IMR-90 (cell line): ENCODE results near the gene EIF3K. TPM values are rescaled to one million over a fixed set of nuclear protein-coding genes. Genes with fewer than 3 reads are reported as not detected.

Experiments used
- ATAC-seq: fragments of 200-7000 bp; cut with Tn5 transposase; 2 replicates; pipeline ENCODE4 v1.9.1; 2020; ENCODE audit warnings: low read depth, mild to moderate bottlenecking, moderate library complexity
- BruUV-seq: library from RNA; stranded (reverse); fragments of 400-500 nt; replicated peaks from 2 replicates; lab custom pipeline; 2021; lab: Mats Ljungman, UMichigan
- CTCF ChIA-PET: fragments of 300-600 bp; formaldehyde crosslinking; extraction: SDS; loops from one replicate; lab custom pipeline; 2021; ENCODE audit warnings: antibody characterized with exemption; lab: Yijun Ruan, JAX
- POLR2A ChIA-PET: fragments of 300-600 bp; sonication (Branson Sonifier 250); formaldehyde crosslinking; loops from one replicate; lab custom pipeline; 2022; ENCODE audit warnings: antibody characterized with exemption; ENCODE audit not compliant: unreplicated experiment; lab: Charles Lee
- DNase-seq: peaks from one replicate; pipeline ENCODE4 v3.0.0; 2013
- H2AFZ ChIP-seq: replicated peaks from 2 replicates; pipeline ENCODE3; 2013; ENCODE audit warnings: low read length, mild to moderate bottlenecking; ENCODE audit not compliant: poor library complexity
- H2AK5ac ChIP-seq: 2 replicates; pipeline ENCODE4 v1.6.1; 2013; ENCODE audit warnings: low read depth, low read length, inconsistent platforms
- H2AK9ac ChIP-seq: replicated peaks from 2 replicates; pipeline ENCODE3; 2013; ENCODE audit warnings: mild to moderate bottlenecking, low read depth, low read length, moderate library complexity; ENCODE audit not compliant: poor library complexity
- H2BK120ac ChIP-seq: 2 replicates; pipeline ENCODE4 v1.6.1; 2013; ENCODE audit warnings: low read depth, low read length, inconsistent platforms
- H2BK15ac ChIP-seq: 3 replicates; pipeline ENCODE4 v1.6.1; 2013; ENCODE audit warnings: low read depth, low read length, inconsistent platforms
- H2BK20ac ChIP-seq: 2 replicates; pipeline ENCODE4 v1.6.1; 2013; ENCODE audit warnings: low read depth, mild to moderate bottlenecking, inconsistent platforms, low read length, moderate library complexity
- H2BK5ac ChIP-seq: 2 replicates; pipeline ENCODE4 v1.6.1; 2013; ENCODE audit warnings: mild to moderate bottlenecking, low read depth, low read length, inconsistent platforms; ENCODE audit not compliant: poor library complexity, severe bottlenecking
- H3K14ac ChIP-seq: replicated peaks from 2 replicates; pipeline ENCODE4 v1.6.1; 2013; ENCODE audit warnings: low read depth, low read length, inconsistent platforms
- H3K18ac ChIP-seq: 2 replicates; pipeline ENCODE4 v1.6.1; 2013; ENCODE audit warnings: low read depth, low read length, control low read depth
- H3K23ac ChIP-seq: 2 replicates; pipeline ENCODE4 v1.6.1; 2013; ENCODE audit warnings: low read depth, low read length, inconsistent platforms
- H3K27ac ChIP-seq: 2 replicates; pipeline ENCODE4 v1.5.1; 2013; ENCODE audit warnings: mild to moderate bottlenecking, control low read depth, low read length; ENCODE audit not compliant: insufficient read depth
- H3K27me3 ChIP-seq: 2 replicates; pipeline ENCODE4 v1.6.1; 2013; ENCODE audit warnings: low read length; ENCODE audit not compliant: control insufficient read depth, insufficient read depth
- H3K36me3 ChIP-seq: 2 replicates; pipeline ENCODE4 v1.6.1; 2013; ENCODE audit warnings: low read length, mixed read lengths; ENCODE audit not compliant: control insufficient read depth, insufficient read depth
- H3K4ac ChIP-seq: 2 replicates; pipeline ENCODE4 v1.6.1; 2013; ENCODE audit warnings: low read depth, low read length, inconsistent platforms
- H3K4me1 ChIP-seq: 2 replicates; pipeline ENCODE4 v1.6.1; 2013; ENCODE audit warnings: low read length, mixed read lengths; ENCODE audit not compliant: control insufficient read depth, insufficient read depth
- H3K4me2 ChIP-seq: 2 replicates; pipeline ENCODE4 v1.6.1; 2013; ENCODE audit warnings: low read depth, mild to moderate bottlenecking, control low read depth, low read length, moderate library complexity
- H3K4me3 ChIP-seq: 2 replicates; pipeline ENCODE4 v1.5.1; 2013; ENCODE audit warnings: low read depth, mild to moderate bottlenecking, control low read depth, low read length, moderate library complexity; ENCODE audit not compliant: insufficient read depth
- H3K56ac ChIP-seq: 2 replicates; pipeline ENCODE4 v1.6.1; 2013; ENCODE audit warnings: low read length, inconsistent platforms; ENCODE audit not compliant: insufficient read depth; ENCODE audit errors: extremely low read depth
- H3K79me1 ChIP-seq, 2 experiments: 2 replicates each; pipeline ENCODE4 v1.6.1; 2013; ENCODE audit warnings: low read length in 2 of 2, inconsistent platforms in 1 of 2, low read depth in 1 of 2
- H3K9ac ChIP-seq: 2 replicates; pipeline ENCODE4 v1.6.1; 2013; ENCODE audit warnings: low read depth, low read length, control low read depth
- H3K9me1 ChIP-seq: 2 replicates; pipeline ENCODE4 v1.6.1; 2013; ENCODE audit warnings: low read length, inconsistent platforms; ENCODE audit not compliant: insufficient read depth
- H3K9me3 ChIP-seq: 2 replicates; pipeline ENCODE4 v1.6.1; 2013; ENCODE audit warnings: low read length; ENCODE audit not compliant: control insufficient read depth, insufficient read depth
- H4K20me1 ChIP-seq: 2 replicates; pipeline ENCODE4 v1.6.1; 2013; ENCODE audit warnings: low read length, inconsistent platforms; ENCODE audit not compliant: insufficient read depth
- H4K5ac ChIP-seq: 2 replicates; pipeline ENCODE4 v1.6.1; 2013; ENCODE audit warnings: mild to moderate bottlenecking, low read depth, low read length, control low read depth
- H4K8ac ChIP-seq, 2 experiments: 2 replicates each; pipeline ENCODE4 v1.6.1; 2013; ENCODE audit warnings: low read depth in 2 of 2, low read length in 2 of 2, control low read depth in 1 of 2, inconsistent platforms in 1 of 2
- H4K91ac ChIP-seq: 2 replicates; pipeline ENCODE4 v1.6.1; 2013; ENCODE audit warnings: low read depth, low read length, inconsistent platforms; ENCODE audit not compliant: insufficient read depth
- CEBPB ChIP-seq: IDR thresholded peaks from 2 replicates; pipeline ENCODE4 v1.6.1; 2012; ENCODE audit warnings: low read depth, low read length, improper control_type of control experiment
- SMC3 ChIP-seq: fragments of 150-350 bp; IDR thresholded peaks from 2 replicates; pipeline ENCODE4 v1.6.1; 2016; ENCODE audit warnings: low read depth, mild to moderate bottlenecking, antibody characterized with exemption, low read length, moderate library complexity
- WGBS, 2 experiments: methylation state at CpG; one replicate each; pipeline versions ENCODE4 v1.1.5 to v1.1.7; 2013; ENCODE audit warnings: missing lambda C conversion rate in 2 of 2; ENCODE audit not compliant: insufficient read length in 1 of 2; ENCODE audit errors: extremely low coverage in 2 of 2; 5-methylcytosine and 5-hydroxymethylcytosine counted together
- dilution Hi-C: fragments of 300-500 bp; cut with HindIII; formaldehyde crosslinking; loops from one replicate; pipeline ENCODE4 v1.14.3; 2018; ENCODE audit warnings: low sequenced_read_pairs; ENCODE audit not compliant: unreplicated experiment
- in situ Hi-C: fragments of 300-500 bp; cut with MboI; formaldehyde crosslinking; loops from 3 replicates; pipeline ENCODE4 v1.14.3; 2019; ENCODE audit warnings: low sequenced_read_pairs, inconsistent platforms, mixed read lengths
- intact Hi-C: fragments of 100-400 bp; cut with micrococcal nuclease; formaldehyde crosslinking; loops from 2 replicates; pipeline ENCODE4 v1.10.0; 2022
- polyA plus RNA-seq, 3 experiments: library from polyadenylated mRNA; depleted of rRNA; stranded (reverse); fragments of >200 nt; gene quantifications; 2 replicates each; pipeline ENCODE4 v1.2.3, GENCODE V29; 2012; ENCODE audit warnings: low replicate concordance in 1 of 3
- total RNA-seq: library from RNA; depleted of rRNA; stranded (reverse); fragments of >200 nt; gene quantifications from 2 replicates; pipeline ENCODE4 v1.2.3, GENCODE V29; 2012

EIF3K gene
- total and polyA plus RNA-seq, 2 of the 4 experiments (the other 2 are of a cell fraction), result 575 to 1,137 TPM

DNA sequence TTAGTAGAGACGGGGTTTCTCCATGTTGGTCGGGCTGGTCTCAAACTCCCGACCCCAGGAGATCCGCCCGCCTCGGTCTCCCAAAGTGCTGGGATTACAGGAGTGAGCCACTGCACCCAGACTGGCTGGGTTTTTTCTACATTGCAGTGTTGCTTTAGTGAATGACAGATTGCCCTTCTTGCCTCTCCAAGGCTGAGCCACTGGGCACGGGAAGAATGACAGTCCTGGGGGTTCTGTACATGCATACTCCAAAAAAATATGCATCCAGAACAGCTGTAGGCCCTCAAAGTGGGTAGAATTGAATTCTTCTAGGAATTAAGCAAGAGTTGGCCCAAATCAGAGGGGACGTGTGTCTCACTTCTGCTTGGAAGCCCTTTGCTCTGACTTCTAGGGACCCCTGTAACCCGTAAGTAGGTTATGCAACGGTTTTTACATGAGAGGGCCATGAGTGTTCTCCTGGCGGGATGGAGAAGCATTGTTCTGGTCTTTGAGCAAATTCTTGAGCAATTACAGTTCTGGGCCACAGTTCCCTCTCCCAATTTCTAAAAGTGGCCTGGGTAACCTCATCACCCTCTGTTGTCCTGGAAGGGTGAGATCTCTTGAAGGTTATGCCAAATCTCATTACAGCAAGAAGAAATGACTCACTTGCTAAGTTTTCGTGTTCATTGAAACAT is 32.1 kb downstream of the EIF3K start:
- dilution Hi-C loops, result no loop called here
- Histone ChIP-seq H3K9me3 (no peaks in the 10 kb centered on the region), H4K20me1 (peaks cover 72% of the 10 kb centered on the region), H2BK5ac (peak overlapping the region; percentile 93), H4K91ac (peak overlapping the region; percentile 23; the same call in 1 of the 2 replicates), H3K56ac (peak overlapping the region; percentile 49), H3K4me3 (no peak overlapping the region), H3K14ac (peak overlapping the region; percentile 74), H3K4me1 (peaks cover 38% of the 10 kb centered on the region), H3K23ac (peak overlapping the region; percentile 93), H3K27ac (peak overlapping the region; percentile 91; the same call in 1 of the 2 replicates), H2BK15ac (peak overlapping the region; percentile 10; the same call in 1 of the 3 replicates), H3K4me2 (peak overlapping the region; percentile 28), H2AK9ac (peak overlapping the region; percentile 76), H3K9me1 (peaks cover 18% of the 10 kb centered on the region), H3K79me1 (peaks cover 0 to 33% of the 10 kb centered on the region in 2 experiments; a peak in 2 of 4 replicates), H3K36me3 (peaks cover 2% of the 10 kb centered on the region; the same call in 1 of the 2 replicates), H2AFZ (peak overlapping the region; percentile 15), H3K27me3 (no peaks in the 10 kb centered on the region), H2BK20ac (peak overlapping the region; percentile 70; the same call in 1 of the 2 replicates), H3K9ac (no peak overlapping the region; the same call in 1 of the 2 replicates), H2AK5ac (peak overlapping the region; percentile 46), H4K5ac (0 out of 2 replicates have a peak overlapping the region, but pooled peaks have one; percentile 15), H4K8ac (peak overlapping the region in 1 of 2 experiments; percentile 48; a peak in 1 of 4 replicates), H2BK120ac (peak overlapping the region; percentile 71; the same call in 1 of the 2 replicates), H3K4ac (peak overlapping the region; percentile 79), H3K18ac (no peak overlapping the region; the same call in 1 of the 2 replicates)
- ATAC-seq (no peak), DNase-seq (peak; percentile 60)
- intact Hi-C loops, result loop anchor here (5.0 kb wide), 1 partner anchor 36 kb away; no protein-coding TSS in a partner anchor
- ChIA-PET POLR2A (no interaction called here), CTCF (no interaction called here)
- TF ChIP-seq SMC3 (no peak), CEBPB (peak; percentile 82)
- 80% methylated on average over 5 of the region's 12 CpGs; no CpG with 5 or more reads in 1 of the 2 experiments for WGBS, 2 experiments
- no TSS peak for BruUV-seq
- in situ Hi-C loops, result no loop called here
